NCI-H748 (cell line): ENCODE data around the gene PLA1A.
A peak's percentile ranks its signal among the peaks of the same experiment; 100 is the strongest.
"Not testable (repeated sequence)": the region's sequence is repeated elsewhere in the genome, so short reads cannot be mapped to it uniquely, and the experiment has no call there.

Experiments
- DNase-seq: peaks from one replicate; lab custom pipeline; 2025; ENCODE audit not compliant: unreplicated experiment; lab: John Stamatoyannopoulos, UW

PLA1A gene

GRCh38 chr3:119660474-119661440 lies 63.1 kb downstream of the PLA1A start, which contains the start of gene POPDC2:
TSS of gene POPDC2 (minus strand) at chr3:119660589. CDS start at chr3:119660423, 166 bp downstream.
- no peak for DNase-seq

DNA sequence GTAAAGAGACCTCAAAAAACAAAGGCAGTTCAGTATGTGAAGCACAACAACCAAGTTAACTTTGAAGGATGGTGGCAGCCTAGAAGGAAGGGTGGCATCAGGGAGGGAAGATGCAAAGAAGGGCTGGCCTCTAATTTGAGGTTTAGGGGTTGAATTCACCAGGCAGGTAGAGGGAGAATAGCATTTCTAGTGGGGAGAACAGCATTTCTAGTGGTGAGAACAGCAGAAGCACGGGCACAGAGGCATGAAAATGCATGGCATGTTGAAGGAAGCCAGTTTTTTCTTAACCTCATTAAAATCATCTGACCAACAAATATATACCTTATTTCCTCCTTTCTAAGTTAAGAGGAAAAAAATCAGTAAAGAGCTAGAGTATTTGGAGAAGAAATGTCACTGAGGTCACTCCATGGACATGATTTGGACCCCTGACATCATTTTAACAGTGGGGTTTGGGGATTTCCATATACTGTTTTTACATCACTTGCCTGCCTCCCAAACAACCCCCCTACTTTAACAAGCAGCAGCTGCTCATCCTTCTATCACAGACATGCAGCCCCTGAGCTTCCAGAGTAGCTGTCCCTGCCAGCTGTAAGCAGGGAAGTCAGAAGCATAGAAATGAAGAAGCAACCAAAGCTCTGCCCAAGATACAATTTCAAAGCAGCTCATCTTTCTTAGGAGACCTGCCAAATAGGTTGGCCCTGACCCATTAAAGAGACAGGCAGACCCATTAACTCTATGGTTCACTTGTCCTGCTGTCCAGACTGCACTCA lies 65.1 kb downstream of the PLA1A start:
- no peak for DNase-seq

- DNase-seq, result no peak
Observed at GRCh38 chr3:119663885-119664284, 66.2 kb downstream of the PLA1A start.

- DNase-seq, result no peak
Observed at GRCh38 chr3:119664370-119664769, 66.7 kb downstream of the PLA1A start.

DNA sequence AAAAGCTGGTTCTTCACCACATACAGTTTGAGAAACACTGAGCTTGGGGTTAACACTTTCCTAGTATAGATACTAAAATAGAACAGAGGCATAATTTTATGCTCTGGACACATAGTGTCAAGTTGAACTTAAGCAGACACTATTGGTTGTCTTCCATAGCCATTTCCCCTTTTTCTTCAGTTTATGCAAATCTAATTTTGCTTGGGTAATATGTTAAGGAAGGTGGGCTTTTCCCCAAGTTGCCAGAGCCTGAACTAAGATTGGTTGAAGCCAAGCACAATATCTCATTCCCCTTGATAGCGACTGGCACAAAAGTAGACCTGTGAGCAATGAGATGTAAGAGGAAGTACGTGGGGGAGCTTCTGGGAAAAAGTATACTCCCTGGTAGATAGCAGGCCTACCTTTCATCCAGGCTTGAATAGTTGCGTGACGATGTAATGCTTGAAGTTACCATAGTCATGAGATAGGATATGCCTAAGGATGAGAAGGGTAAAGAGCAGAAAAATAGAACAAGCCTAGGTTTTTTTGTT lies 67.2 kb downstream of the PLA1A start:
- DNase-seq, result no peak

- no peak for DNase-seq
Observed at GRCh38 chr3:119665954-119666559, 68.4 kb downstream of the PLA1A start.

GRCh38 chr3:119669906-119670570 lies 72.4 kb downstream of the PLA1A start:
- no peak for DNase-seq

- DNase-seq, result no peak
Observed at GRCh38 chr3:119672776-119673175, 75.1 kb downstream of the PLA1A start.

- DNase-seq, result no peak
Observed at GRCh38 chr3:119673875-119674274, 76.2 kb downstream of the PLA1A start.

- no peak for DNase-seq
Observed at GRCh38 chr3:119675188-119675874, 77.6 kb downstream of the PLA1A start.

- no peak for DNase-seq
Observed at GRCh38 chr3:119676020-119676419, 78.3 kb downstream of the PLA1A start.

GRCh38 chr3:119676771-119677640 lies 79.3 kb downstream of the PLA1A start, which contains the start of gene COX17:
TSS of gene COX17 (minus strand) at chr3:119677406. CDS start at chr3:119677310, 96 bp downstream.
- peak; percentile 95 for DNase-seq

DNA sequence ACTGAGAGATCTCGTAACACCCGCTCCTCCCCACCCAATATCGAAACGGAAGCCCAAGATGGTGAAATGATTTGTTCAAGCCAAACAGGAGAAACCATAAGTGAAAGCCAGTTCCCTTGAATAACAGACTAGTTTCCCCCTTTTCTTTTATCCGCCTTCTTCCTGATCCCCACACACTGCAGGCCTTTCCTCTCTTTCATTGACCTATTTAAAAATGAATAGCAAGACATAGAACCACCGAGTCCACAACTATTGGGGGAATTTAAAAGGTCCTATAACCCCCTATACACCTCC lies 79.9 kb downstream of the PLA1A start:
- DNase-seq, result no peak

DNA sequence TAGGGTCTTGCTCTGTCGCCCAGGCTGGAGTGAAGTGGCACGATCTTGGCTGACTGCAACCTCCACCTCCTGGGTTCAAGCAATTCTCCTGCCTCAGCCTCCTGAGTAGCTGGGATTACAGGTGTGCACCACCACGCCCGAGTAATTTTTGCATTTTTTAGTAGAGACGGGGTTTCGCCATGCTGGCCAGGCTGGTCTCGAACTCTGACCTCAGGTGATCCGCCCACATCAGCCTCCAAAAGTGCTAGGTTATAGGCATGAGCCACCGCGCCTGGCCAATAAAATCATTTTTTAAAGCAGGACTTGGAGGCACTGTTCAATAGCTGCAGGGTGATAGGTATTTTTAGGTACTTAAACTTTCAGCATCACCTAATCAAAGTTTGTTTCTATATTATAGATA lies 80.5 kb downstream of the PLA1A start:
- DNase-seq, result not testable (repeated sequence)
